Aorta (tissue), 5 donors: ENCODE data around the gene DPP10. TPM values are rescaled to one million over a fixed set of nuclear protein-coding genes. Genes with fewer than 3 reads are reported as not detected.

Source experiments
- ATAC-seq: fragments of 200-7000 bp; cut with Tn5 transposase; one replicate; pipeline ENCODE4 v1.9.1; 2022; ENCODE audit warnings: moderate library complexity; ENCODE audit not compliant: low FRiP score
- DNase-seq, 2 donors: peaks; one replicate each; pipeline ENCODE4 v3.0.0-alpha.2; 2020
- H3K27ac ChIP-seq, 2 donors: one replicate each; pipeline ENCODE4 v1.5.1; 2013; ENCODE audit warnings: low read length in 2 of 2, mild to moderate bottlenecking in 2 of 2, moderate library complexity in 2 of 2, control low read depth in 1 of 2, inconsistent platforms in 1 of 2, low read depth in 1 of 2
- H3K27me3 ChIP-seq, 2 donors: one replicate each; pipeline ENCODE4 v1.6.1; 2013; ENCODE audit warnings: control low read depth in 1 of 2, low read length in 1 of 2, mild to moderate bottlenecking in 1 of 2, moderate library complexity in 1 of 2; ENCODE audit not compliant: insufficient read depth in 2 of 2, control insufficient read depth in 1 of 2
- H3K36me3 ChIP-seq, 2 donors: one replicate each; pipeline ENCODE4 v1.6.1; 2013; ENCODE audit warnings: control low read depth in 1 of 2, low read length in 1 of 2, mild to moderate bottlenecking in 1 of 2; ENCODE audit not compliant: insufficient read depth in 2 of 2, control insufficient read depth in 1 of 2
- H3K4me1 ChIP-seq, 2 donors: one replicate each; pipeline ENCODE4 v1.6.1; 2013; ENCODE audit warnings: low read length in 2 of 2, control low read depth in 1 of 2, mild to moderate bottlenecking in 1 of 2, moderate library complexity in 1 of 2; ENCODE audit not compliant: insufficient read depth in 2 of 2, control insufficient read depth in 1 of 2
- H3K4me3 ChIP-seq, 2 donors: one replicate each; pipeline ENCODE4 v1.5.1; 2013; ENCODE audit warnings: low read length in 2 of 2, control low read depth in 1 of 2, mild to moderate bottlenecking in 1 of 2
- H3K9me3 ChIP-seq: one replicate; pipeline ENCODE4 v1.6.1; 2013; ENCODE audit warnings: mild to moderate bottlenecking, low read length; ENCODE audit not compliant: control insufficient read depth
- WGBS, 2 donors: extraction: QIAGEN DNeasy Blood & Tissue Kit; methylation state at CpG; one replicate each; pipeline ENCODE4 v1.1.7; 2013; 5-methylcytosine and 5-hydroxymethylcytosine counted together
- intact Hi-C, 2 donors: fragments of 100-400 bp; cut with DNase I; formaldehyde crosslinking; loops; one replicate each; pipeline versions ENCODE4 v1.14.2 to v1.15.0; 2022
- polyA plus RNA-seq, 2 donors: library from polyadenylated mRNA; stranded (reverse); fragments of 200-250 nt; gene quantifications; one replicate each; pipeline ENCODE4 v1.2.3, GENCODE V29; 2013
- total RNA-seq, 2 donors: library from RNA; stranded (reverse); fragmentation: NEBNext Ultra II Directional; extraction: Animal tissue kit (Norgen Biotek cat#: 25700); gene quantifications; one replicate each; pipeline ENCODE4 v1.2.1, GENCODE V29; 2021
- donor health status: healthy with polysubstance abuse.
- donor health status: Bipolar disorder and iron deficiency.
- donor health status: DM: no; HTN: no; CAD: no.
- donor health status: DM: no; HTN: no; CAD: no.
- donor health status: DM: yes; HTN: yes; CAD: no.

The DPP10 gene
- total and polyA plus RNA-seq, 4 donors, result 0.13 TPM; not detected in 3

DNA sequence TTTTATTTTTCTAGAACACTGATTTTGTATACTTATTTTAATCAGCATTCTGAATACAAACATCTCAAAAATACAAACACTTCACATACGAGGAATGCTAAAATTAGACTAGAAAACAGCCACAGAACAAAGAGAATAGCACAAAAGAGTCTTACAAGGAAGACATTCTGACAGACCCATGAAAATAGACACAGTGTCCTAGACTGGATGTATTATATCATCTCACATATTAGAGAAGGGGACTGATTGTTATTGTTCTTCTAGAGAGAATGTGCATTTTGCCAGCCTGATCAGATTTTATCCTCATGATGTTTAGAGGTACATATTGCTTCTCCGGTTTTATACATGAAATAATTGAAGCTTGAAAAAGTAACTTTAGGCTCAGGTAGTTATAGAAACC is 357.9 kb downstream of the DPP10 start:
- H3K4me1 ChIP-seq, result no peaks in the 10 kb centered on the region
- ATAC-seq (no peak), DNase-seq (no peak)
- intact Hi-C loops, result no loop called here
- 65 to 79% methylated on average over 2 of the region's 2 CpGs for WGBS, 2 donors
- no peaks in the 10 kb centered on the region for H3K36me3 ChIP-seq
- no peaks in the 10 kb centered on the region for H3K9me3 ChIP-seq
- H3K27ac ChIP-seq, result no peak overlapping the region
- H3K27me3 ChIP-seq, result no peaks in the 10 kb centered on the region
- H3K4me3 ChIP-seq, result no peak overlapping the region

DNA sequence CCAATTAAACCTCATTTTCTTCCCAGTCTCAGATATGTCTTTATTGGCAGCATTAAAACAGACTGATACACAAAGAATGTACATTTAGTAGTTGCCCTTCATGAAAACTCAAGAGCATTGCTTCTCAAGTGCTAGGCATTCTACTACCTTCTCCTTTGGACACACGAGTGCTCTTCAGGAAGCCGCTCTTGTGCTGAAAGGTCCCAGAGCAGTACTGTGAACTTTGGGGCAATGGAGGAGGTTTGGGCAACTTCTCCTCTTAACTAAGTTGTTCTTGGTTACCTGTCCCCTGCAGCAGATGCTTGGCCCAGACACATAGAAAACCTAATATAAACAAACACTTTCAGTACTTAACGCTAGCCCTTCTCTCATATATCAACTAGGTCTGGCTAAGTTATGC is 362.8 kb downstream of the DPP10 start:
- no peak for DNase-seq
- Histone ChIP-seq H3K27me3 (no peaks in the 10 kb centered on the region), H3K4me3 (no peak overlapping the region), H3K9me3 (no peaks in the 10 kb centered on the region), H3K4me1 (no peaks in the 10 kb centered on the region), H3K36me3 (no peaks in the 10 kb centered on the region), H3K27ac (no peak overlapping the region)
- intact Hi-C loops, result no loop called here
- WGBS, 2 donors, result 57 to 65% methylated on average over 3 of the region's 3 CpGs
- ATAC-seq, result no peak

DNA sequence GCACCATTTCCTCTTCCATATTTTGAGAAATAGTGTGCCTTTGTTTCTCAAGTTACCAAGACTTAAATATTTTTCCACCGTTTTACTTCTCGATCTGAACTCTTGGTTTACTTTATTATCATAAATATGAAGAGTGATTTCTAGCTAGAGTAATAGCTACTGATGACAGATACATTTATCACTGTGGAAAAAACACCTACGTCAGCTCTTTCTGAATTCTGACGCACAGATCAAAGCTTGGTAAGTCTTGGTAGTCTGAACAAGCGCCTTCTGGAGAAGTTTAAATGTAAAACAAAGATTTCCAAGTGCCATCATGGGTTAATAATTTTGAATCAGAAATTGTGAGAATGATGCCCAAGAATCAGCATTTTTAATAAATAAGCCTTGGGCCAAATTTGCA is 367.7 kb downstream of the DPP10 start:
- Histone ChIP-seq H3K27me3 (no peaks in the 10 kb centered on the region), H3K9me3 (no peaks in the 10 kb centered on the region), H3K27ac (no peak overlapping the region), H3K4me1 (no peaks in the 10 kb centered on the region), H3K4me3 (no peak overlapping the region), H3K36me3 (no peaks in the 10 kb centered on the region)
- ATAC-seq, result no peak
- intact Hi-C loops, result no loop called here
- 28 to 45% methylated on average over 5 of the region's 5 CpGs for WGBS, 2 donors
- DNase-seq, result no peak

DNA sequence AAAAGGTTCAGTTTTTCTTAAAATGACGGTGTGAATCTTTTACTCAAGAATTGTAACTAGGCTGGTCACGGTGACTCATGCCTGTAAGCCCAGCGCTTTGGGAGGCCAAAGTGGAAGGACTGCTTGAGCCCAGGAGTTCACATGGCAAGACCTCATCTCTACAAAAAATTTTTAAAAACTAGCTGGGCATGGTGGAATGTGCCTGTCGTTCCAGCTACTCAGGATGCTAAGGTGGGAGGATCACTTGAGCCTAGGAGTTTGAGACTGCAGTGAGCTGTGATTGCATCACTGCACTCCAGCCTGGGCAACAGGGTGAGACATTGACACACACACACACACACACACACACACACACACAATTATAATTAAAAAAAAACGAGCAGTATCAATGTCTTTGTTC is 369.8 kb downstream of the DPP10 start:
- intact Hi-C loops, result no loop called here
- no peak for DNase-seq
- Histone ChIP-seq H3K4me3 (no peak overlapping the region), H3K9me3 (no peaks in the 10 kb centered on the region), H3K4me1 (no peaks in the 10 kb centered on the region), H3K27ac (no peak overlapping the region), H3K36me3 (no peaks in the 10 kb centered on the region), H3K27me3 (no peaks in the 10 kb centered on the region)
- 74 to 75% methylated on average over 5 of the region's 5 CpGs for WGBS, 2 donors
- no peak for ATAC-seq

DNA sequence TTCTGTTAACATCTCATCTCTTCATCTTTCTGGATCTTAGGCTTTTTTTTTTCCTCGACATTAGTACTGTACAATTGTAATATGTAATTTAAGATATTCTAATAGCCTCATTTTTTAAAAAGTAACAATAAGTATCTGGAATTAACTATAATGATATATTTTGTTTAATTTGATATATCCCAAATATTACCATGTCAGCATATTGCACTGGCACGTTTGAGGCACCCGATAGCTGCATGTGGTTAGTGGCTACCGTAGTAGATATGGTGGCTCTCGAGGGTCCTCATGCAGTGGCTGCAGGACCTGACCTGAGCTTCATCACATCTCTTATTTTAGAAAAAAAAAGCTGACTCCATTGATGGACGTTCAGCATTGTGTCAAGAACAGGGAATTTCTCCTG is 371.9 kb downstream of the DPP10 start:
- WGBS, 2 donors, result 75 to 78% methylated on average over 6 of the region's 6 CpGs
- intact Hi-C loops, result no loop called here
- no peak overlapping the region for H3K27ac ChIP-seq
- no peaks in the 10 kb centered on the region for H3K9me3 ChIP-seq
- H3K4me3 ChIP-seq, result no peak overlapping the region
- ATAC-seq (no peak), DNase-seq (no peak)
- no peaks in the 10 kb centered on the region for H3K27me3 ChIP-seq
- H3K36me3 ChIP-seq, result no peaks in the 10 kb centered on the region
- no peaks in the 10 kb centered on the region for H3K4me1 ChIP-seq

DNA sequence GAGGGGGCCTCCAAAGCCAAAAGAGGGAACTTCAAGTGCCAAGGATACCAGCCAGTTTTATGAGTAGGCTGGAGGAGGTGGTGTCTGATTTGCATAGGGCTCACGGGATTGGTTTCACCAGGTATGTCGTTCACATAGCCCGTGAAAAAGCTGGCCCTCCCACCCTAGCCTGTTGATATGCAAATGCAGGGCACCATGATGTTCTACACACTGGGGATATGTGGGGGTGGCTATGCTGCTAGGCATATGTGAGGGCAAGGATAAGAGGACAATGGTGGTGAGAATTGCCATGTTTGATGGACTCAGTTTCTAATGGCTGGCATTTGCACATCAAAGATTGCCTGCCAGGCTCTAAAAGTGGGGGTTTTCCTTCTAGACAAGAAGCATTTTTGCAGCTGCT is 378.6 kb downstream of the DPP10 start:
- H3K4me1 ChIP-seq, result no peaks in the 10 kb centered on the region
- 75 to 85% methylated on average over 3 of the region's 3 CpGs for WGBS, 2 donors

DNA sequence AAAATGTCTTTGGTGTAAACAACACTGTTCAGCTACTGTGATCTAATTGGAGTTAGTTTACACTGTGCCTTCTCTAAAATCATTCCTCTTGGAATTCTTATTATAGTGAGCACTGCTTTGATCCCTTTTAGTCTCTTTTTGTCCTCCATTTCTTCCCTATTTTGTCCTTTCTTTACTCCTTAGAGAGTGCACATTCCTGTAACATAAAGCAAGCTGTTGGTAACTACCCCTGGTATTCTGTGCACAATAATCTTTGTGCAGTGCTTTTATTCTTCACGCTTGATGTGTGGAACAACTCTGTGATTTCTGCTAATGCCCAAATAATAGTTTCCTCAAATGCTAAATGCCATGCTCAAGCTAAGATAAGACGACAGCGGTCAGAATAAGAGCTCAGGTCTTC is 401.5 kb downstream of the DPP10 start:
- 86 to 87% methylated on average over 3 of the region's 3 CpGs for WGBS, 2 donors
- Histone ChIP-seq H3K4me1 (no peaks in the 10 kb centered on the region), H3K27ac (no peak overlapping the region), H3K36me3 (no peaks in the 10 kb centered on the region), H3K4me3 (no peak overlapping the region), H3K27me3 (no peaks in the 10 kb centered on the region), H3K9me3 (no peaks in the 10 kb centered on the region)
- intact Hi-C loops, result no loop called here
- ATAC-seq (no peak), DNase-seq (no peak)

More for the DNA sequence above, 378.6 kb downstream of the DPP10 start:
- ATAC-seq (no peak), DNase-seq (no peak)
- Histone ChIP-seq H3K27ac (no peak overlapping the region), H3K36me3 (no peaks in the 10 kb centered on the region), H3K9me3 (no peaks in the 10 kb centered on the region), H3K4me3 (no peak overlapping the region), H3K27me3 (no peaks in the 10 kb centered on the region)
- intact Hi-C loops, result no loop called here

DNA sequence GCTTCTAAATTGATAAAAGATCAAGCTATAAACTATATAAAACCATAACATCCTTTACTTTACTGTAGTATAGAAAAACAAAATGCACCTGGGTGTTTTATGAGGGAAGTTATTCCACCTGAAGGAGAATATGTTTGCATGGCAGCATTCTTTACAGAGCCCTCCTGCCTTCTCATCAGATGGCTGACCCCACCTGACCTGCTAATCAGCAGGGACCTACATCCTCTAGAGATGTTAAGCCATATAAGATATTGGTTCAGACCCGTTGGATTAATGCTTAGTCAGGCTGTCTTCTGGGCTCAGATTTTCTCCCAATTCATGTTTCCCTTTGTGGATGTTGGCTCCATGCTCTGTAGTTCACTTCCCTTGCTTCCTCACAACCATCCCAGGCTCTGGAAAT is 414.8 kb downstream of the DPP10 start:
- Histone ChIP-seq H3K9me3 (no peaks in the 10 kb centered on the region), H3K4me1 (no peaks in the 10 kb centered on the region), H3K36me3 (no peaks in the 10 kb centered on the region), H3K27me3 (no peaks in the 10 kb centered on the region), H3K27ac (no peak overlapping the region), H3K4me3 (no peak overlapping the region)
- DNase-seq (no peak), ATAC-seq (no peak)
- intact Hi-C loops, result no loop called here
- WGBS, 2 donors, result 57 to 59% methylated on average over 1 of the region's 1 CpG

DNA sequence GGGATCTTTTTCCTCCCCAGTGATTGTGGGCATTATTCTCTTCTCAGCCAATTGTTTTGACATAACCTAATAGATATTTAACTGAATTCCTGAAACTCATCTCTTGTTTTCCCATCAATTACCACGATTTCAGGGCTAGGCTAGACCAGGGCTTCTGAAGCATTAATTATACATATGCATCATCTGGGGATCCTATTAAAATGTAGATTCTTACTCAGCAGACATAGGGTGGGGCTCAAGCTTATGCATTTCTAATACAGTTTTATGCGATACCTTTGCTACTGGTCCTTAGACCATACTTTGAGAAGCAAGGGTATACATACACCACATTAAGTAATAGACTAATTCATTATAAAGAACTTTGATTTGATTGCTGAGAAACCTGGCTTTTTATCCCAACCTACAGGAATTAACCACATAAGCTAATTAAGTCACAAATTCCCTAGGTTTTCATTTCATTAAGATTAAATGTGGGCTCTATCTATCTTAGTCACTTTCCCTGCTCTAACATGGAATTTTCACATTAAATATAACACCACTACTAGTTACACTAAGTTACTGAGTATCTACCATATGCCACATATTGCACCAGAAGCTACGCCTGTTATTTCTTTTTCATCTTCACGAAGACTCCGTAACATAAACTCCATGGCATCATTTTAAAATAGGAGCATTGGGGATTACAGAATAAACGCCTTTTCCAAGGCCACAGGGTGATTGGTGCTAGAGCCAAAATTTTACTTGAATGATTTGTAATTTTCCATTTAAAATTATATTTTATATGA is 417.5 kb downstream of the DPP10 start:
- no peaks in the 10 kb centered on the region for H3K4me1 ChIP-seq
- DNase-seq (no peak), ATAC-seq (no peak)
- H3K27me3 ChIP-seq, result no peaks in the 10 kb centered on the region
- no peaks in the 10 kb centered on the region for H3K9me3 ChIP-seq
- WGBS, 2 donors, result 69 to 81% methylated on average over 6 of the region's 6 CpGs
- H3K27ac ChIP-seq, result no peak overlapping the region
- intact Hi-C loops, result no loop called here
- no peaks in the 10 kb centered on the region for H3K36me3 ChIP-seq
- no peak overlapping the region for H3K4me3 ChIP-seq
